ENCODE measurements around the gene RCAN1.
"Not testable (repeated sequence)": the region's sequence is repeated elsewhere in the genome, so short reads cannot be mapped to it uniquely, and the experiment has no call there.

The RCAN1 gene

GRCh38 chr21:34606621-34607020 lies 8.3 kb downstream of the RCAN1 start:
- Histone ChIP-seq H3K9ac (ENCODE audit: low read length) (no peak overlapping the region), H3K36me3 (ENCODE audit: control insufficient read depth, low read depth, low read length) (no peaks in the 10 kb centered on the region), H3K4me3 (ENCODE audit: low read length) (no peak overlapping the region), H3K27ac (ENCODE audit: low read length) (no peak overlapping the region), H3K27me3 (ENCODE audit: control insufficient read depth, insufficient read depth, low read length) (peaks cover 1% of the 10 kb centered on the region), H3K4me1 (ENCODE audit: control insufficient read depth, low read depth, low read length) (no peaks in the 10 kb centered on the region), H3K9me3 (ENCODE audit: control insufficient read depth, low read depth, low read length) (no peaks in the 10 kb centered on the region)

- H3K4me3 ChIP-seq (ENCODE audit: low read length) = no peak overlapping the region
- H3K36me3 ChIP-seq (ENCODE audit: control insufficient read depth, low read depth, low read length) = no peaks in the 10 kb centered on the region
- no peaks in the 10 kb centered on the region for H3K27me3 ChIP-seq (ENCODE audit: control insufficient read depth, insufficient read depth, low read length)
Observed at GRCh38 chr21:34606051-34606450, 8.9 kb downstream of the RCAN1 start.

GRCh38 chr21:34604956-34605355 lies 10.0 kb downstream of the RCAN1 start:
- not testable (repeated sequence) for H3K4me3 ChIP-seq (ENCODE audit: low read length); H3K9me3 ChIP-seq (ENCODE audit: control insufficient read depth, low read depth, low read length); H3K27ac ChIP-seq (ENCODE audit: low read length); H3K36me3 ChIP-seq (ENCODE audit: control insufficient read depth, low read depth, low read length); H3K9ac ChIP-seq (ENCODE audit: low read length); H3K27me3 ChIP-seq (ENCODE audit: control insufficient read depth, insufficient read depth, low read length); H3K4me1 ChIP-seq (ENCODE audit: control insufficient read depth, low read depth, low read length)

More at GRCh38 chr21:34606051-34606450, 8.9 kb downstream of the RCAN1 start:
- Histone ChIP-seq H3K9ac (ENCODE audit: low read length) (no peak overlapping the region), H3K27ac (ENCODE audit: low read length) (no peak overlapping the region), H3K4me1 (ENCODE audit: control insufficient read depth, low read depth, low read length) (no peaks in the 10 kb centered on the region), H3K9me3 (ENCODE audit: control insufficient read depth, low read depth, low read length) (no peaks in the 10 kb centered on the region)

GRCh38 chr21:34604556-34604955 lies 10.4 kb downstream of the RCAN1 start:
- Histone ChIP-seq H3K36me3 (ENCODE audit: control insufficient read depth, low read depth, low read length) (no peaks in the 10 kb centered on the region), H3K27me3 (ENCODE audit: control insufficient read depth, insufficient read depth, low read length) (no peaks in the 10 kb centered on the region), H3K9me3 (ENCODE audit: control insufficient read depth, low read depth, low read length) (no peaks in the 10 kb centered on the region), H3K9ac (ENCODE audit: low read length) (no peak overlapping the region), H3K4me1 (ENCODE audit: control insufficient read depth, low read depth, low read length) (peaks cover 8% of the 10 kb centered on the region), H3K4me3 (ENCODE audit: low read length) (no peak overlapping the region), H3K27ac (ENCODE audit: low read length) (no peak overlapping the region)

GRCh38 chr21:34603710-34604057 lies 11.2 kb downstream of the RCAN1 start:
- H3K27me3 ChIP-seq (ENCODE audit: control insufficient read depth, insufficient read depth, low read length) = no peaks in the 10 kb centered on the region
- no peaks in the 10 kb centered on the region for H3K36me3 ChIP-seq (ENCODE audit: control insufficient read depth, low read depth, low read length)
- no peak overlapping the region for H3K27ac ChIP-seq (ENCODE audit: low read length)
- H3K9ac ChIP-seq (ENCODE audit: low read length) = no peak overlapping the region
- H3K4me1 ChIP-seq (ENCODE audit: control insufficient read depth, low read depth, low read length) = peaks cover 10% of the 10 kb centered on the region
- H3K9me3 ChIP-seq (ENCODE audit: control insufficient read depth, low read depth, low read length) = no peaks in the 10 kb centered on the region
- no peak overlapping the region for H3K4me3 ChIP-seq (ENCODE audit: low read length)

GRCh38 chr21:34603002-34603709 lies 11.8 kb downstream of the RCAN1 start:
- peaks cover 10% of the 10 kb centered on the region for H3K4me1 ChIP-seq (ENCODE audit: control insufficient read depth, low read depth, low read length)
- no peak overlapping the region for H3K4me3 ChIP-seq (ENCODE audit: low read length)
- H3K27me3 ChIP-seq (ENCODE audit: control insufficient read depth, insufficient read depth, low read length) = no peaks in the 10 kb centered on the region
- H3K27ac ChIP-seq (ENCODE audit: low read length) = no peak overlapping the region
- no peaks in the 10 kb centered on the region for H3K9me3 ChIP-seq (ENCODE audit: control insufficient read depth, low read depth, low read length)
- H3K36me3 ChIP-seq (ENCODE audit: control insufficient read depth, low read depth, low read length) = no peaks in the 10 kb centered on the region
- H3K9ac ChIP-seq (ENCODE audit: low read length) = no peak overlapping the region

- H3K9me3 ChIP-seq (ENCODE audit: control insufficient read depth, low read depth, low read length) = no peaks in the 10 kb centered on the region
- no peaks in the 10 kb centered on the region for H3K27me3 ChIP-seq (ENCODE audit: control insufficient read depth, insufficient read depth, low read length)
- no peaks in the 10 kb centered on the region for H3K36me3 ChIP-seq (ENCODE audit: control insufficient read depth, low read depth, low read length)
- H3K27ac ChIP-seq (ENCODE audit: low read length) = no peak overlapping the region
- H3K9ac ChIP-seq (ENCODE audit: low read length) = no peak overlapping the region
- no peak overlapping the region for H3K4me3 ChIP-seq (ENCODE audit: low read length)
- peaks cover 10% of the 10 kb centered on the region for H3K4me1 ChIP-seq (ENCODE audit: control insufficient read depth, low read depth, low read length)
Observed at GRCh38 chr21:34602061-34602460, 12.9 kb downstream of the RCAN1 start.

- H3K27me3 ChIP-seq (ENCODE audit: control insufficient read depth, insufficient read depth, low read length) = no peaks in the 10 kb centered on the region
- no peak overlapping the region for H3K27ac ChIP-seq (ENCODE audit: low read length)
- H3K4me1 ChIP-seq (ENCODE audit: control insufficient read depth, low read depth, low read length) = peaks cover 10% of the 10 kb centered on the region
- H3K4me3 ChIP-seq (ENCODE audit: low read length) = no peak overlapping the region
- no peak overlapping the region for H3K9ac ChIP-seq (ENCODE audit: low read length)
- H3K36me3 ChIP-seq (ENCODE audit: control insufficient read depth, low read depth, low read length) = no peaks in the 10 kb centered on the region
- no peaks in the 10 kb centered on the region for H3K9me3 ChIP-seq (ENCODE audit: control insufficient read depth, low read depth, low read length)
Observed at GRCh38 chr21:34599534-34600101, 15.3 kb downstream of the RCAN1 start.

GRCh38 chr21:34598931-34599400 lies 15.9 kb downstream of the RCAN1 start:
- H3K9ac ChIP-seq (ENCODE audit: low read length) = no peak overlapping the region
- no peaks in the 10 kb centered on the region for H3K36me3 ChIP-seq (ENCODE audit: control insufficient read depth, low read depth, low read length)
- no peak overlapping the region for H3K27ac ChIP-seq (ENCODE audit: low read length)
- H3K4me3 ChIP-seq (ENCODE audit: low read length) = no peak overlapping the region
- H3K9me3 ChIP-seq (ENCODE audit: control insufficient read depth, low read depth, low read length) = no peaks in the 10 kb centered on the region
- H3K27me3 ChIP-seq (ENCODE audit: control insufficient read depth, insufficient read depth, low read length) = no peaks in the 10 kb centered on the region
- H3K4me1 ChIP-seq (ENCODE audit: control insufficient read depth, low read depth, low read length) = peaks cover 10% of the 10 kb centered on the region

- no peak overlapping the region for H3K27ac ChIP-seq (ENCODE audit: low read length)
- H3K4me1 ChIP-seq (ENCODE audit: control insufficient read depth, low read depth, low read length) = peaks cover 10% of the 10 kb centered on the region
- H3K4me3 ChIP-seq (ENCODE audit: low read length) = no peak overlapping the region
- H3K36me3 ChIP-seq (ENCODE audit: control insufficient read depth, low read depth, low read length) = no peaks in the 10 kb centered on the region
- H3K27me3 ChIP-seq (ENCODE audit: control insufficient read depth, insufficient read depth, low read length) = no peaks in the 10 kb centered on the region
- no peak overlapping the region for H3K9ac ChIP-seq (ENCODE audit: low read length)
- H3K9me3 ChIP-seq (ENCODE audit: control insufficient read depth, low read depth, low read length) = no peaks in the 10 kb centered on the region
Observed at GRCh38 chr21:34597406-34597805, 17.5 kb downstream of the RCAN1 start.

- Histone ChIP-seq H3K27ac (ENCODE audit: low read length) (no peak overlapping the region), H3K4me3 (ENCODE audit: low read length) (no peak overlapping the region), H3K4me1 (ENCODE audit: control insufficient read depth, low read depth, low read length) (peaks cover 10% of the 10 kb centered on the region), H3K27me3 (ENCODE audit: control insufficient read depth, insufficient read depth, low read length) (no peaks in the 10 kb centered on the region), H3K9ac (ENCODE audit: low read length) (no peak overlapping the region), H3K36me3 (ENCODE audit: control insufficient read depth, low read depth, low read length) (no peaks in the 10 kb centered on the region), H3K9me3 (ENCODE audit: control insufficient read depth, low read depth, low read length) (no peaks in the 10 kb centered on the region)
Observed at GRCh38 chr21:34596561-34597271, 18.2 kb downstream of the RCAN1 start.
